Loucy (cell line): Measurements from ENCODE around the gene MYO1D.

Experiments
- EZH2phosphoT487 ChIP-seq: fragments of 200-600 bp; IDR thresholded peaks from 2 replicates; pipeline ENCODE4 v1.6.1; 2018; ENCODE audit warnings: antibody characterized with exemption, mild to moderate bottlenecking, moderate library complexity, borderline replicate concordance
- TF ChIP-seq, protein P1 (sequence below): fragments of 200-600 bp; sonication (generic); conservative IDR thresholded peaks from 2 replicates; pipeline ENCODE4 v1.5.1; 2014; ENCODE audit warnings: mild to moderate bottlenecking, antibody characterized with exemption, low read length

- TF ChIP-seq, protein P1, sequence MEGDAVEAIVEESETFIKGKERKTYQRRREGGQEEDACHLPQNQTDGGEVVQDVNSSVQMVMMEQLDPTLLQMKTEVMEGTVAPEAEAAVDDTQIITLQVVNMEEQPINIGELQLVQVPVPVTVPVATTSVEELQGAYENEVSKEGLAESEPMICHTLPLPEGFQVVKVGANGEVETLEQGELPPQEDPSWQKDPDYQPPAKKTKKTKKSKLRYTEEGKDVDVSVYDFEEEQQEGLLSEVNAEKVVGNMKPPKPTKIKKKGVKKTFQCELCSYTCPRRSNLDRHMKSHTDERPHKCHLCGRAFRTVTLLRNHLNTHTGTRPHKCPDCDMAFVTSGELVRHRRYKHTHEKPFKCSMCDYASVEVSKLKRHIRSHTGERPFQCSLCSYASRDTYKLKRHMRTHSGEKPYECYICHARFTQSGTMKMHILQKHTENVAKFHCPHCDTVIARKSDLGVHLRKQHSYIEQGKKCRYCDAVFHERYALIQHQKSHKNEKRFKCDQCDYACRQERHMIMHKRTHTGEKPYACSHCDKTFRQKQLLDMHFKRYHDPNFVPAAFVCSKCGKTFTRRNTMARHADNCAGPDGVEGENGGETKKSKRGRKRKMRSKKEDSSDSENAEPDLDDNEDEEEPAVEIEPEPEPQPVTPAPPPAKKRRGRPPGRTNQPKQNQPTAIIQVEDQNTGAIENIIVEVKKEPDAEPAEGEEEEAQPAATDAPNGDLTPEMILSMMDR, result no peak
- TF ChIP-seq EZH2phosphoT487, result no peak
Measured at GRCh38 chr17:32610943-32611342, 266.0 kb downstream of the MYO1D start.
